Measurements from ENCODE around the gene IFIT1.
"Not testable (repeated sequence)": the region's sequence is repeated elsewhere in the genome, so short reads cannot be mapped to it uniquely, and the experiment has no call there.

Gene IFIT1

DNA sequence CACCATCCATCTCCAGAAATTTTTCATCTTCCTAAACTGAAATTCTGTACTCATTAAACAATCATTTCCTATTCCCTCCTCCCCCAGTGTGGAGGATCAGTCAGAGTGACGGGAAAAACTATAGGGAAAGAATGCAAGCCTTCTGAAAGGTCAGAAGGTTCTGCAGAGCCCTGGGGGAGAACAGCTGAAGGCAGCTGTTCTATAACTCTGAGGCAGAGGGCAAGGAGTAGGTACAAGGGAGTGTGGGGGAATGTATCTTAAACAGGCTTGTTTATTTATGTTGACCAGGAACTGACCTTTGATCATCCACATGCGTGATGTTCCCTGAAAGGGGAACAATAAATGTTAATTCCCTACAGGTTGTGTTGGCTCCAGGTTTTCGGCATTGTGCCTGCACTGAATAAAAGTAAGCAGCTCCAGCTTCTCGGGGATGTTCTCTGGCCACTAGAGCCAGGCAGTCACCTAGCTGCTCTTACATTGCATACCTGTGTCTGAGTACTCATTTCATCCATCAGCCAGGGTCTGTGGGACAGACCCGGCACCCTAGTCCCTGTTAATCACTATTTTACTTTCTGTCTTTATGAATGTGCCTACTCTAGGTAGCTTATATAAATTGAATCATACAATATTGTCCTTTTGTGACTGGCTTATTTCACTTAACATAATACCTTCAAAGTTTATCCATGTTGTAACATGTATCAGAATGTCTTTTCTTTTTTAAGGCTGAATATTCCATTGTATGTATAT is 5.8 kb downstream of the IFIT1 start:
- DNase-seq, result no peak

- DNase-seq, result no peak
Observed at GRCh38 chr10:89399956-89400355, 7.5 kb downstream of the IFIT1 start.

GRCh38 chr10:89403043-89403442 is 10.6 kb downstream of the IFIT1 start:
- no peak for DNase-seq

GRCh38 chr10:89404104-89405047 is 12.0 kb downstream of the IFIT1 start:
- no peak for DNase-seq

DNA sequence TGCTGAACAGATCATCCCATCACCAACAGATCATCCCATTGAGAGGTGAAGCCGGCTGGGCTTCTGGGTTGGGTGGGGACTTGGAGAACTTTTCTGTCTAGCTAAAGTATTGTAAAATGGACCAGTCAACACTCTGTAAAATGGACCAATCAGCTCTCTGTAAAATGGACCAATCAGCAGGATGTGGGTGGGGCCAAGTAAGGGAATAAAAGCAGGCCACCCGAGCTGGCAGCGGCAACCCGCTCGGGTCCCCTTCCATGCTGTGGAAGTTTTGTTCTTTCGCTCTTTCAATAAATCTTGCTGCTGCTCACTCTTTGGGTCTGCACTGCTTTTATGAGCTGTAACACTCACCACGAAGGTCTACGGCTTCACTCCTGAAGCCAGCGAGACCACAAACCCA is 13.8 kb downstream of the IFIT1 start:
- DNase-seq, result not testable (repeated sequence)

GRCh38 chr10:89407792-89408191 is 15.4 kb downstream of the IFIT1 start:
- DNase-seq, result not testable (repeated sequence)

DNA sequence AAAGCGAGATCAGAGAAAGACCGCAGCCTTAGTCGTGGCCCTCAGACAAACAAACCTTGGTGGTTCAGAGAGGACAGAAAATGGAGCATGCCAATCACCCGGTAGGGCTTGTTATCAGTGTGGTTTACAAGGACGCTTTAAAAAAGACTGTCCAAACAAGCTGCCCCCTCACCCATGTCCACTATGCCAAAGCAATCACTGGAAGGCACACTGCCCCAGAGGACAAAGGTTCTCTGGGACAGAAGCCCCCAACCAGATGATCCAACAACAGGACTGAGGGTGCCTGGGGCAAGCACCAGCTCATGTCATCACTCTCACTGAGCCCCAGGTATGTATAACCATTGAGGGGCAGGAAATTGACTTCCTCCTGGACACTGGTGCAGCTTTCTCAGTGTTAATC is 16.9 kb downstream of the IFIT1 start:
- DNase-seq, result not testable (repeated sequence)

GRCh38 chr10:89410551-89410950 is 18.1 kb downstream of the IFIT1 start:
- DNase-seq, result not testable (repeated sequence)

GRCh38 chr10:89411135-89411534 is 18.7 kb downstream of the IFIT1 start:
- not testable (repeated sequence) for DNase-seq

DNA sequence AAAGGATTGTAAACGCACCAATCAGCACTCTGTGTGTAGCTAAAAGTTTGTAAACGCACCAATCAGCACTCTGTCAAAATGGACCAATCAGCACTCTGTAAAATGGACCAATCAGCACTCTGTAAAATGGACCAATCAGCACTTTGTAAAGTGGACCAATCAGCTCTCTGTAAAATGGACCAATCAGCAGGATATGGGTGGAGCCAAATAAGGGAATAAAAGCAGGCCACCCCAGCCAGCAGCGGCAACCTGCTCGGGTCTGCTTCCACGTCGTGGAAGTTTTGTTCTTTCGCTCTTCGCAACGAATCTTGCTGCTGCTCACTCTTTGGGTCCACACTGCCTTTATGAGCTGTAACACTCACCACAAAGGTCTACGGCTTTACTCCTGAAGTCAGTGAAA is 19.9 kb downstream of the IFIT1 start:
- not testable (repeated sequence) for DNase-seq

GRCh38 chr10:89413398-89413912 is 21.0 kb downstream of the IFIT1 start:
- no peak for DNase-seq

GRCh38 chr10:89414146-89414878 is 21.9 kb downstream of the IFIT1 start, which contains the start of gene IFIT5:
IFIT5 (plus strand) TSS chr10:89414568; CDS start chr10:89414799, 231 bp downstream.
- peak in 56 of 58 donors; percentile 30 to 85 (median 62) for DNase-seq

- peak in 46 of 58 donors; percentile 19 to 85 (median 61) for DNase-seq
Observed at GRCh38 chr10:89414879-89415821, 22.7 kb downstream of the IFIT1 start.

- no peak for DNase-seq
Observed at GRCh38 chr10:89416465-89416864, 24.0 kb downstream of the IFIT1 start.

- DNase-seq, result no peak
Observed at GRCh38 chr10:89419548-89419947, 27.1 kb downstream of the IFIT1 start.

GRCh38 chr10:89421018-89421476 is 28.6 kb downstream of the IFIT1 start:
- DNase-seq, result no peak

GRCh38 chr10:89425000-89425399 is 32.6 kb downstream of the IFIT1 start:
- DNase-seq, result no peak

DNA sequence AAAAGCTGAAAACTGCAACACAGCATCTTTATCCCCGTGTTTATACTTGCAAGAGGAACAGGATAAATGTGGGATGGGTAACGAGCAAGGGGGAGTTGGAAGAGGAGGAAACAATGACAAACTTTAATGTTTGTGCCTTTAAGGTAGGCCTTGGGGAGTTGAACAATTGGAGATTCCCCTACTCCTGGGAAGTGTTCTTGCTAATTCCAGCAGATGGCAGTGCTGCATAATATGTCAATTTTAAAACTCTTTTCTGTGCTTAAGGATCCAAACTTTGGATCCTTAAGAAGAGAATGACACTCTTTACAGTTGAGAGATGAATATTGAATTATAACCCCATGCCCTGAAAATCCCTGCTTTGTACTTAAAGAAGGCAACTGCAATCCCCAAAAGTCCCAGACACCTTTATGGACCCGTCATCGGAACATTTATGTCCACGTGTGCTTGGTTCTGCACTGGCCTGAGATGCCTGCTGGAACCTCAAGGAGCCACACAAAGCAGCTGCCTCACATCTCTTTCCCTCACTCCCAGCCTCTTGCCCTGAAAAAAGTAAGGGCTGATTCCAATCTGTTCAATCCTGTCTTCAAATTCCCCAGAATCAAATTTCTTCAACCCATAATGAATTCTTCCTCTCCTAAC is 33.9 kb downstream of the IFIT1 start:
- DNase-seq, result peak in 3 of 58 donors; percentile 4 to 11 (median 6)

- no peak for DNase-seq
Observed at GRCh38 chr10:89427629-89428028, 35.2 kb downstream of the IFIT1 start.
